Islet precursor cell (in vitro differentiated cells): ENCODE data around the gene APOM.

Source experiments
- DNase-seq: peaks from one replicate; pipeline ENCODE4 v3.0.0-alpha.2; 2018

APOM gene

GRCh38 chr6:31631681-31632278, 23.9 kb upstream of the APOM start:
- no peak for DNase-seq

- DNase-seq = no peak
Observed at GRCh38 chr6:31632279-31632946, 23.3 kb upstream of the APOM start.

GRCh38 chr6:31633447-31633846, 22.2 kb upstream of the APOM start:
- DNase-seq = no peak

- no peak for DNase-seq
Observed at GRCh38 chr6:31634131-31634530, 21.6 kb upstream of the APOM start.

- no peak for DNase-seq
Observed at GRCh38 chr6:31634969-31635575, 20.6 kb upstream of the APOM start.

DNA sequence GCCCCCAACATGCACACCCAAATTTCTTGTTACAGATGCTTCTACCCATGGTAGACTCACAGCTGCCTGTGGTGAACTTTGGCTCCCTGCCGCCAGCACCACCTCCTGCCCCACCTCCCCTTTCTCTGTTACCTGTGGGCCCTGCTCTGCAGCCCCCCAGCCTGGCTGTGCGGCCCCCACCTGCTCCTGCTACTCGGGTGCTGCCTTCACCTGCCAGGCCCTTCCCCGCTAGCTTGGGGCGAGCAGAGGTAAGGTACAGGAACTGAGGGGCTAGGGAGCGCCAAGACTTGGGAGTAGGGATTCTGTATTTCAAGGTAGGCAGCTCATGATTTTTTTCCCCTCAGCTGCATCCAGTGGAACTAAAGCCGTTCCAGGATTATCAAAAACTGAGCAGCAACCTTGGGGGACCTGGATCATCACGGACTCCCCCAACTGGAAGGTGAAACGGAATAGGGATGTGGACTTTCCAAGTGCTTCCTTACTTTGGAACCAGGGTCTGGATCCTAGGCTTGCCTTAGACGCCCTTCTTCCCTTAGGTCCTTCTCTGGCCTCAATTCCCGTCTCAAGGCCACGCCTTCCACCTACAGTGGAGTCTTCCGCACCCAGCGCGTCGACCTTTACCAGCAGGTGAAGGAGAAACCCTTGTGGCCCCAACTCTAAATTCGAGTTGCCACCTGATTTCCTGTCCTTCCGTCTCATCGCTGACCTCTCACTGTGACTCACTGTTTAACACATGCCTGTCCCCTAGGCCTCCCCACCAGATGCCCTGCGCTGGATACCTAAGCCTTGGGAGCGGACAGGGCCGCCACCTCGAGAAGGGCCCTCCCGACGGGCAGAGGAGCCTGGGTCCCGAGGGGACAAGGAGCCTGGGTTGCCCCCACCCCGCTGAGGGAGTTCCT, 18.7 kb upstream of the APOM start:
- DNase-seq = no peak

- DNase-seq = no peak
Observed at GRCh38 chr6:31639043-31639442, 16.7 kb upstream of the APOM start.

GRCh38 chr6:31639449-31639861, 16.2 kb upstream of the APOM start:
- DNase-seq = no peak

DNA sequence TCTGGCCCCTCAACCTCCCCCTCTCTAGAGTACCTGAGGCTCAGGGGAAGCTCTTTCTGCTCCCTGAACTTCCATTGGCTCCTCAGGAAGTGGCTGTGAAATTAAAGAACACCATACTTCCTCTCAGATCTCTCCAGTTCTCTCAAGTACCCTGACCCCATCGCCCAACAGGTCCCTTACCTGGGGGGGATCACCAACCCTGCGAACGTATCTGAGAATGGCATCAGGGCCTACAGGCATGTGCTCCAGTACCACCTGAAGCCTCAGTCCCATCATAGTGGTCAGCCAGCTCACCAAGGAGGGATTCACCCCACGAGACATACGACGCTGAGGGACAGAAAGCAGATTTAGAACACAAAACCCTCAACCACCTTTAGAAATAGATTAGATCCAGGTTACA, 15.1 kb upstream of the APOM start:
- no peak for DNase-seq

- DNase-seq = no peak
Observed at GRCh38 chr6:31641370-31641769, 14.3 kb upstream of the APOM start.

DNA sequence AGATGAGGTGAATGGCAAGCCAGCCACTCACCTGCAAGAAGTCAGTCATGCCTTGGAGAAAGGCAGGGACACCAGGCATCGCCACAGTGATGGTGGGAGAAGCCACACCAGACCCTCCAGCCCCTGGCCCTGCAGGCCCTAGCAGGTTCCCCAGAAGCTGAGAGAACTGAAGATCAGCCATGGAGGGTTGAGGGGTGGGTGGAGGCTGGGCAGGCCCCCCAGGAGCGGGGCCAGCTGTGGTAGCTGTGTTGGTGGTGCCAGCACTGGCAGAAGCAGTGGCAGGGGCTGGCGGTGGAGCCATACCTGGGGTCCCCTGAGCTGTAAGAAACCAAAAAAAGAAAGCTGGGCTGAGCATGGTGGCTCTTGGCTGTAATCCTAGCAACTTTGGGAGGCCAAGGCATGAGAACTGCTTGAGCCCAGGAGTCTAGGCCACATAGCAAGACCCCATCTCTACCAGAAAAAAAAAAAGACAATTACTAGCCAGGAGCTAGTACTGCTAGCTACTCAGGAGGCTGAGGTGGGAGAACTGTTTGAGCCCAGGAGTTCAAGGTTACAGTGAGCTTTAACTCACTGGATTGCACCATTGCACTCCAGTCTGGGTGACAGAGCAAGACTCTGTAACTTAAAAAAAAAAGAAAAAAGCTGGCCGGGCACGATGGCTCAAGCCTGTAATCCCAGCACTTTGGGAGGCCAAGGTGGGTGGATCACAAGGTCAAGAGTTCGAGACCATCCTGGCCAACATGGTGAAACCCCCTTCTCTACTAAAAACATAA, 12.7 kb upstream of the APOM start:
- no peak for DNase-seq

DNA sequence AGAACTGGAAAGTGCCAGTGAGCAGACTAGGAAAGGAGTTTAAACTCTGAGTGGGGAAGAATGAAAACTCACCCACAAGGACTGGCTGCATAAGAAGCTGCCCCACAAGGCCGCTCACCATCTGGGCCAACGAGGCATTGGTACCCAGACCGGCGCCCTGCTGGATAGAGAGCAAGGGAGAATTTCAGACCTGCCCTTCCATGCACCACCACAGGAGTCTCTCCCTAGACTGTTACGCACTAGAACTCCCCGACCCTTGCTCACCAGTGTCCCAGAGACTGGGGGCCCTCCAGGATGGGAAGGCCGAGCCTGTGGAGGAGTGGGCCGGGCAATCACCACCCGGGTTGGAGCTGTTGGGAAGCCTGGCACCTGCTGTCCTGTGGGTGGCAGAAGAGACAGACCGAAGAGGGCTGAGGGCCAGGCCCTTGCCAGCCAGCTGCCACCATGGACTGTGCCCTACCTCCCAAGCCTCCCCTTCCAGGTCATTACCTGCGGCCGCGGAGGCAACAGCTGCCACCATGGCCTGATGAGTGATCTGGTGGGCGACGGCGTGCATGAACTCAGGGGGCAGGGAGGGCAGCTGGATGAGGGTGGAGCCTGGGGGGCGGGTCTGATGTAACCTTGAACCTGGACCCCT, 11.8 kb upstream of the APOM start:
- DNase-seq = no peak

DNA sequence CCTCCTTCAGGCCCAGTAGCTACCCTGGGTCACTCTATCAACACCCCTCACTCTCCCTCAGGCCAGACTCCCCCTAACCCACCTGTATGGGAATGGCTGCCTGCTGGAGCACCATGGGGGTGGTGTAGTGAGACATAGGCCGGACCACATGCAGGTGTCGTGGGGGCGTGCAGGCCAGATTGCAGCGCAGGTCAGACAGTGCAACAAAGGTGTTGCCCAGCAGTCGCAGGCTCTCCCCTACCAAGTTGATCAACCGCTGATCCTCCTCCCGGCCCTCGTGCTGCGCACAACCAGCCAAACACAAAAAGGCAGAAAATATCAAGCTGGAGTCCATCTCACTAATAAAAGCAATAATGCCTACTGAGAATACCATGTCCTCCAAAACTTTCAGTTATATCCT, 10.4 kb upstream of the APOM start:
- DNase-seq = no peak

GRCh38 chr6:31651602-31652191, 4.0 kb upstream of the APOM start:
- DNase-seq = peak; percentile 94

DNA sequence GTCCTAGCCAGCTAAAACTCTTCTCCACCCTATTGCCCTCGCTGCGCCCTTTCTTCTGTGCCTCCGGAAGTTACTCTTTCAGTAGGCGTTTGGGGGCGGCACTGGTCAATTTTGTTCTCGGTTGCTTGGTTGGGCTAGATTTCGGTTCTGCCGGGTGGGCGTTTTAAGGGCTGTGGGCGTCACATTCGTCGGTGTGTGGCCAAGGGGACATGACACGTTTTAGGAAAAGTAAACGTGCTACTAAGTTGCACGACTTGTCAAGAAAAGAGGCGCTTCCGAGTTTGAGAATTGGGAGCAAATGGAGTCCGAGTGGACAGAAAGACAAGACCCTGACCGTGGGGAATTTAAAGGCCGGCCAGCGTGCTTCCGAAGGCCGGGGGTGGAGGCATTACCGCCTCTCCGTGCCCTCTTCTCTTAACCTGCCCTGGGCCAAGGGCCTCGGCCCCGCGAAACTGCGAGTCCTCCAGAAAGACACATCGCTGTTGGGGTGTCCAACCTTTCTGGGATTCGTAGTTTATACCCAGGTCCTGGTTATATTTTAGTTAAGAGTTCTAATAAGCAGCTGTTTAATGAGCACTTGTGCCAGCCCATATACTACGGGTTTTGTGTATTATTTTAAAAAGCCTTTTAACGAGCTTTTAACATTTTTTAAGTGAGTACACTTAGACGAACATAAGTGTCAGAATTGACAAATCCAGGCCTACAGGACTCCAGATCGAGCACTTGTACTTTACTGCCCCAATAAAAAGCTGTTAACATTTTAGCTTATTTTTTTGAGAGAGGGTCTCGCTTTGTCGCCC, 2.6 kb upstream of the APOM start:
- peak; percentile 95 for DNase-seq

- DNase-seq = no peak
Observed at GRCh38 chr6:31654574-31655348, 933 bp upstream of the APOM start.

GRCh38 chr6:31657406-31658157, 1.9 kb downstream of the APOM start:
- DNase-seq = no peak

GRCh38 chr6:31658158-31658688, 2.5 kb downstream of the APOM start:
- no peak for DNase-seq
